Putamen (tissue), 1 donor: ENCODE results near the gene EPHA6.
"Not testable (repeated sequence)": the region's sequence is repeated elsewhere in the genome, so short reads cannot be mapped to it uniquely, and the experiment has no call there.

Experiments
- DNase-seq: peaks from one replicate; pipeline ENCODE4 v3.0.0-alpha.2; 2016; ENCODE audit warnings: low spot score

EPHA6 gene

DNA sequence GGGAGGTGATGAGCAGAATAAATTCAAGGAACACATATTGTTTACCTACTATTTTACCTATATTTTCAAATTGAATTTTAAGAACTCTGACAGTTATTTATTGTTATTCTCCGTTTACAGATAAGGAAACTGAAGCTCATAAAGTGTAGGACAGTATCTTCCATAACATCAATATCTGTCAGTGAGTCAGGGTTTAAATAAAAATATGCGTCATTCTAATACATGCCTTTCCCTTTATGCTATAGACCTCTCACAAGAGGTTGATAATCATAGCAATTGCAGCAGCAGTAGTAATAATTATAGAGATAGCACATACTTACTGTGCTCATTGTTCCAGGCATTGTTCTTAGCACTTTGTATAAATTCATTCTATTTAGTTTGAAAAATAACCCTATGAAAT lies 101.1 kb downstream of the EPHA6 start:
- no peak for DNase-seq

DNA sequence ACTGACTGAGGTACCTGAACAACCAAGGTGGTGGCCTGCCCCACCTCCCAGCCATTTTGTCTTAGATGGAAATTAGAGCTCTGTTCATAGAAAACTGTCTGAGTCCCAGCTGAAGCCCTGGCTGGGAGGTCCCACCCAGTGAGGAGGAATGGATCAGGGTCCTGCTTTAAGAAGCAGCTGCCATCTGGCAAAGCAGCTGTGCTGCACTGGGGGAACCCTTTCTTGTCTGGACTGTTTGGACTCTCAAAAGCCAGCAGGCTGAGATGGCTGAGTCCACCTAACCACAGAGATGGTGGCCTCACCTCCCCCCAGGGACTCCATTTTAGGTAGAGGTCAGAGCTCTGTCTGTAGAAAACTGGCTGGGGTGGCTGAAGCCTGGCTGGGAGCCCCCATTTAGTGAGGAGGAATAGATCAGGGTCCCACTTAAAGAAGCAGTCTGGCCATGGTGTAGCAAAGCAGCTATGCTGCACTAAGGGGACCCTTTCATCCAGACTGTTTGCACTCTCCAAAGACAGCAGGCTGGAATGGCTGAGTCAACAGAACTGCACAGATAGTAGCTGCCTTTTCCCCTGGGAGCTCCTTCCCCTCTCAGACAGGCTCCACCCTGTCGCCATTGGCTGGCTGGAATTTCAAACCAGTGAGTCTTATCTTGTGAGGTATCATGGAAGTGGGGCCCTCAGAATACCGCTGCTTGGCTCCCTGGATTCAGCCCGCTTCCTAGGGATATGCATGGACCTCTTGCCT lies 116.9 kb downstream of the EPHA6 start:
- DNase-seq: no peak

DNA sequence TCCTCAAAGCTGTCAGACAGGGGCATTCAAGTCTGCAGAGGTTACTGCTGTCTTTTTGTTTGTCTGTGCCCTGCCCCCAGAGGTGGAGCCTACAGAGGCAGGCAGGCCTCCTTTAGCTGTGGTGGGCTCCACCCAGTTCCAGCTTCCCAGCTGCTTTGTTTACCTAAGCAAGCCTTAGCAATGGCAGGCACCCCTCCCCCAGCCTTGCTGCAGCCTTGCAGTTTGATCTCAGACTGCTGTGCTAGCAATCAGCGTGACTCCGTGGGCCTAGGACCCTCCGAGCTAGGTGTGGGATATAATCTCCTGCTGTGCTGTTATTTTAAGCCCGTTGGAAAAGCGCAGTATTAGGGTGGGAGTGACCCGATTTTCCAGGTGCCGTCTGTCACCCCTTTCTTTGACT lies 127.7 kb downstream of the EPHA6 start:
- DNase-seq: not testable (repeated sequence)

DNA sequence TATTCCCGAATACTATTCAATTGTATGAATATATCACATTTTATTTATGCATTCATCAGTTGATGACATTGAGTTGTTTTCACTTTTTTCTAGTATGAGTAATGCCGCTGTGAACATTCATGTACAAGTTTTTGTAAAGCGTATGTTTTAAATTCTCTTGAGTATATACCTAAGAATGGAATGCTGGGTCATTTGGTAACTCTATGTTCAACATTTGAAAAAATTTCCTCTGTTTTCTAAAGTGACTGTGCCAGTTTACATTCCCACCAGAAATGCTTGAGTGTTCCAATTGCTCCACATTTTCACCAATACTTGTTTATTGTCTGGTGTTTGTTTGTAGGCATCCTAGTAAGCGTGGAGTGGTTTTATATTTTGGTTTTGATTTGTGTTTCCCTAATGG lies 144.5 kb downstream of the EPHA6 start:
- no peak for DNase-seq

DNA sequence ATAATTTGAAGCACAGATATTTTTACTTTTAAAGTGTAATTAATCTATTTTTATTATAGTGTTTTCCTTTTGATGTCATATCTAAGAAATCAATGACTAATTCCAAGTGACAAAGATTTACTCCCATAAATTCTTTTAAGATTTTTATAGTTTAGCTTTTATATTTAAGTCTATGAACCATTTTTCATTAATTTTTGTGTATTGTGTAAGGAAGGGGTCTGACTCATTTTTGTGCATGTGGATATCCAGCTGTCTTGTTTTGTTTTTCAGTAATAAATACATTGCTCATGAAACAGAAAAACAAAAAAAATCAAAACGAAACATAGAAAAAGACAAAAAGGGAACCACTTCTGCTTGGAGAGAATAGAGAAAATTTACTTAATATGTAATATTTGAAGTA lies 145.1 kb downstream of the EPHA6 start:
- no peak for DNase-seq

DNA sequence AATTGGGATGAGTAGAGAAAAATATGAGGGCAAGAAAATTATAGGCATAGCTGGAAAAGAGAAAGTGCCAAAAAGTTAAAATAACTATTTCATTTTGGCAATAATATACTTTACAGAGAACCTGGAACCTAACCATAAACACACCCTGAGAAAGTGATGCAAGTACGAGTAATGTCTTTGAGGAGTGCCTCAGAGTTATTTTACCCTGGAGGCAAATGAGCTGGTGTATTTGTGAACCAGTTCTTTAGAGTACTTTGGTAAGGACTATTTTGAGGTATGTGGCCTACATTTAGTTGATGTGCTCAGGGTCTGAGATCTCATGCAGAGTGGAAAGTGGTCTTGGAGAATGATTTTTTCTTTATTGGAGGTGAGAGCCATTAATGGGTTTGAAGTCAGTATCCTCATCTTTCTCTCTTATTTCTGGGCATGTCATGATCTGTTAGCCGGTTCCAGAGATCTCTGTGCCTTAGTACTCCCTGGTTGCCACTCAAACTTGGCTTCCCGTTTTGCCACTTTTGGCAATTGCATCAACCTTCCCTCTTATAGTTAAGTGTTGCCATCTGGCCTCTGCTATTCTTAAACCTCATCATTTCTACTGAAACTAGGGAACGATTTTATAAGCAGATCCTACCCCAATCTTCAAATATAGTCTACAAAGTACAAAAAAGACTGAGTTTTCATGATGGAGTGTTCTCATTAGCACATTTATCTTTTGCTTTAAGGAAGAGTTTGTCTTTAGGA lies 145.7 kb downstream of the EPHA6 start:
- DNase-seq: no peak

DNA sequence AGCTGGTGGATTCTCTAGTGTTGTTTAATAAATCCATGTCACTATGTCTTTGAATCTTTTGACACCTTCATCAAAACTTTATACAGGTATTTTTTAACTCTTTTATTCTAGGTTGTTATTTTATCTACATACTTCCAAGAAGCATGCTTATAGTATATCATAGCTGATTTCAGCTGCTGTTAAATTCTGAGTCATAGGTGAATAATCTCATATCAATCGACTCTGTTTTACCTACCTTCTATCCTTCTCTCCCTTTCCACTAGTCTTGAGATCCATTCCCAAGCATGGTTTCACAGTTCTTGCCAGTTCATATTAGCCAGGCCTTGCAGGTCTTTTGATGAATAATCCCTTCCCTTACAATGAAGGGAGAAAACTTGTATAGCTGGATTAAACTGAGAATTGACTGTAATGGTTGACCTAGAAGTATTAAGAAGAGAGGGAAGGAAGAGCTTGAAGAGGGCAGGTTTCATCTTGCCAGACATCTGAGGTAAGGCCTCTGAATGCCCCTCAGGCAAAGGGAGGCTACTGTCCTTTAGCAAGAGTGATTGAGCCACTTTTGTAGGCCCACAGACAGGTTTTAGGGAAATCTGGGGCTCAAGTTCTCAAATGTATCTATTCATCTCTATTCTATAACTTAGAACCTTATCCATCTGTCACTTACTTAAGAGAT lies 146.4 kb downstream of the EPHA6 start:
- no peak for DNase-seq

DNA sequence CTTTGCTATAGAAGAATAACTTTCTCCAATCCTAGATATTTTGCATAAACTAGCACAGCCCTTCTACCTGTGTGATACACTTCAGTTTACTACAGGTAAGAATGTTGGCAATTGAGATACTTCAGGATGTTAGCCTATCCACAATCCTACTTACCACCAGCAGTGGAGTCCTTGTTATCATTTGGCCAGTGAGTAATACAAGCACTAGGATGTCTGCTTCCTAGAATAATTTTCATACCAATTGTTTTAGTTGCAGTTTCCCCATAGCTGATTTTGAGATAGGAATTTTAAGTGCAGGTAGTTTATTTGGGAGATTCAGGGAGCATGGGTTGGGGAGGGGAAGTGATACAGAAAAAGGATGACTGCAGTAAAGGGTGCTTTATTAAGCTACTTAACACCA lies 147.2 kb downstream of the EPHA6 start:
- DNase-seq: no peak

DNA sequence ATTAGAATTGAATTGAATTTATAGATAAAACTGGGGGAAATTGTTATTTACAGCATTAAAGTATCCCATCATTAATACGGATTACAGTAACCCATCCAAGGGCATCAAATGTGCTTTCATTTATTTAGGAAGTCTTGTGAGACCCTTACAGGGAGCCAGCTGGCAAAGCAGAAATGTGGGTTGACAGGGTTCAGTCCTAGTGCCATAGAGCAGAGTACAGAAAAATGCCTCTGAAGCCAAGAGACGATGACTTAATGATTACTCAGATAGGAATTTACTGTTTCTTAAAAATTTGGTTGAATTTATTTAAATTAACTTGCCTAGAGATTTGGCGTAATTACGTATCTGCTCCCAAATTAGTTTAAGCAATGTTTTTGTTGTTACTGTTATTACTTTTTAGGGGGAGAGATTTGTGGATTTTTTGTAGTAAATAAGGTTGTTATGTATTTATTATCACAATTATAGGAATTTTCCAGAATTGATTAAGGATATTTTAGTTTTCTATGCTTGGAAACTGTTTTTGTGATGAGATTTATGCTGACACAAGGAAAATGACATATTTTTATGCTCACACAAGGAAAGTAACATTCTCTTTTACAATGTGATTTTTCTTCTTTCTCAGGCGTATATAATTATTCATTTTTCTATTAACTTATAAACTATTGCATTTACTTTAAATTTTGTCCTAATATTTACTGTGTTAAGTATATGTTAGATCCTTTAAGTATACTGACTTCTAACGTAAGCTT lies 152.0 kb downstream of the EPHA6 start:
- no peak for DNase-seq

DNA sequence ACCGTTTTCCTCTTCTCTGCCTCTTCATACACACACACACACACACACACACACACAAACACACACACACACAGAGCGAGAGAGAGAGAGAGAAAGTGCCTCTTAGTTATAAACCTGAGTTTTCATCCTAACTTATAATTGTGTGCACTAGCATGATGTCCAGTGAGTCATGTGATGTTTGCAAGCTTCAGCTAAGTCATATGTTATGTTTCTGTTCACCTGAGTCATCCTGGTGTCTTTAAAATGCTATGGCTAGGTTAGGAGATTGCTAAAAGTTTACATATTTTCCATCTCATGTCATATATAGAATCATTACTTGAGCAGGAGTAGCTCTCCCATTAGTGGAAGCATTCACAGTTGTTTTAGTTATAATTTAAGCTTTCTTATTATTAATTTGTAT lies 155.8 kb downstream of the EPHA6 start:
- DNase-seq: no peak

DNA sequence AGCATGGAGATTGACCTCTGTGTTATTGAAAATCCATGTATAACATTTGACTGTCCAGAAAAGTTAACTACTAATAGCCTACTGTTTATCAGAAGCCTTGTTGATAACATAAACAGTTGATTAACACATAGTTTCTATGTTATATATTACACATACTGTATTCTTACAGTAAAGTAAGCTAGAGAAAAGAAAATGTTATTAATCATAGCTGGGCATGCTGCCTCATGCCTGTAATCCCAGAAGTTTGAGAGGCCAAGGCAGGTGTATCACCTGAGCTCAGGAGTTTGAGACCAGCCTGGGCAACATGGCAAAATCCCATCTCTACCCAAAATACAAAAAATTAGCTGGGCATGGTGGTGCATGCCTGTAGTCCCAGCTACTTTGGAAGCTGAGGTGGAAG lies 163.3 kb downstream of the EPHA6 start:
- DNase-seq: no peak

DNA sequence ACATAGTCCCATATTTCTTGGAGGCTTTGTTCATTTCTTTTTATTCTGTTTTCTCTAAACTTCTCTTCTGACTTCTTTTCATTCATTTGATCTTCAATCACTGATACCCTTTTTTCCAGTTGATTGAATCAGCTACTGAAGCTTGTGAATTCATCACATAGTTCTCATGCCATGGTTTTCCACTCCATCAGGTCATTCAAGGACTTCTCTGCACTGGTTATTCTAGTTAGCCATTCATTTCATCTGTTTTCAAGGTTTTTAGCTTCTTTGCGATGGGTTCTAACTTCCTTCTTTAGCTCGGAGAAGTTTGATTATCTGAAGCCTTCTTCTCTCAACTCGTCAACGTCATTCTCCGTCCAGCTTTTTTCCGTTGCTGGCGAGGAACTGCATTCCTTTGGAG lies 169.3 kb downstream of the EPHA6 start:
- not testable (repeated sequence) for DNase-seq

DNA sequence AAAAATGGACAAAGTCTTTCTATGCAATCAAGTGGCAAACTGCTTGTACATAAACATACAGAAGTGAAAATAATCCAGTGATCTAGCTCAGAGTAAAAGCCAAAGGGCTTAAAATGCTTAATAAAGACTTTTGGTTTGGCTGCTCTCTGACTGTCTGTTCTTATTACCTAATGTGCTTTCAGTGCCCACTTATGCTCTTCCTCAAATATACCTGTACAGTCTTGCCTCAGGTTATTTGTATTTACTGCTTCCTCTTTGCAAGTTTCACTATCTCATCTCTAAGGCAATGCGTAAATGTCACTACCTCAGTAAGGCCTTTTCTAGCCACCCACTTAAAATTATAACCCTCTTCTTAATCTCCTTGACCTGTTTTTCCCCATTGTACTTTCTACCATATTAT lies 171.8 kb downstream of the EPHA6 start:
- no peak for DNase-seq

DNA sequence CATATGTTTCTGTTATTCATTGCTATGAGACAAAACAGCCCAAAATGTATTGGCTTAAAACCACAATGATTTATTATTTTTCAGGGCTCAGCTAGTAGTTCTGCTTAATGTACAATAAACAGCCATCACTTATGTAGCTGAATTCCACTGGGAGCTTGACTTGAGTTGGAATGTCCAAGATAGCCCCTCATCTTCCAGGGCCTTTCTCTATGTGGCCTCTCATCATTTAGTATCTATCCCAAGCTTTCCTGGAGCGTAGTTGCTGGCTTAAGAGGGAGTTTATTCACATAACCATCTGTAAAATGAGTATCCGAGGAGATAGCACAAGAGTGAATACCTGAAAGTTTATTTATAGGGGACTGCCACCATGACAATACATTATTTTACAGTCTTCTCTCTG lies 176.8 kb downstream of the EPHA6 start:
- no peak for DNase-seq

DNA sequence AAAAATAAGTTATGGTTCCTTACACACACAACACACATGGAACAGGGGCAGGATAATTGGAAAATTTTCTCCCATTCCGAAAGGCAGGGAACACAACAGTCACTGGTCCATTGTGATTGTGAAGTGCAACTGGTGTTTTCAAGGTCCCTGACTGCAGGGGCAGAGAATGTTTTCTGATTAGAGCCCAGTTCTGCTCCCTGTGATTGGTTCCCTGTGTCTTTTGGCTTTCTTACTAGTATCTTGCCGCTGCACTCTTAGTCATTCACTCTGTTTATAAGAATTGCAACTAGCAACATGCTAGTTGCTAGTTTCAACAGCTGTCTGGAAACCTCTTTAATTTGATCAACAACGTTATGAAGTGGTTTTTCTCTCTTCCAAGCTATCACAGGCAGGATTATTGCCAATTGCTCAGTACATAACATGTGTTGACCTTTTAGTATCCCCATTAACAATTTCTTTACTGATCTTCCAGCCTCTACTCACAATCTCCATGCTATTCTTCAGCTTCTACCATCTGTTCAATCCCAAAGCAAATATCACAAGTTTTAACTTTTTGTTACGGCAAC lies 177.5 kb downstream of the EPHA6 start:
- DNase-seq: no peak

DNA sequence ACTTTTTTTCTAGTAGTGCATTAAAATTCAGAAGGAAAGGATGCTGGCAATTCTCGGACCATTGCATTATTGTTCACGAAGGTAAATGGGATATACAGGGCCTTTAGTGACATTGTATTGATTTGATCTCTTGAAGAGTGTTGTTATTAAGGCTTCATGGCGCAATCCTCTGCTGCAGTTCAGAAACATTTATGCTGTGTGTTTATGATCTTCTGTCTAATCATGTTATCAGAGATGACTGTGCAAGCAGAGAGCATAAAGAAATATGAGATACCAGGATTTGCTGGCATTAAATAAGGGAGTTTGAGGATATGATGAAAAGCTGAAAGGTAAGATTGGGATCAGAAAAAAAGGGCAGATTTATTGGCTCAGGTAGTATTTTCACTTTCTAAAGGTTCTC lies 180.6 kb downstream of the EPHA6 start:
- DNase-seq: no peak

DNA sequence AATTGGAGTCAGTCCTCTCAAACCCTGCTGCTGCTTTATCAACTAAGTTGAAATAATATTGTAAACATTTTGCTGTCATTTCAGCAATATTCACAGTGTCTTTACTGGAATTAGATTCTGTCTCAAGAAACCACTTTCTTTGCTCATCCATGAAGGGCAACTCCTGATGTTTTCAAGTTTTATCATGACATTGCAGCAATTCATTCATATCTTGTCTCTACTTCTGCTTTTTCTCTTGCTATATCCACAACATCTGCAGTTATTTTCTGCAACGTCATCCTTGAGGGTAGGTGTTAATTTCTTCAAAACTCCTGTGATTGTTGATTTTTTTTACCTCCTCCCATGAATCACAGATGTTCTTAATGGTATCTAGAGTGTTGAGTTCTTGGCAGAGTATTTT lies 181.6 kb downstream of the EPHA6 start:
- no peak for DNase-seq

DNA sequence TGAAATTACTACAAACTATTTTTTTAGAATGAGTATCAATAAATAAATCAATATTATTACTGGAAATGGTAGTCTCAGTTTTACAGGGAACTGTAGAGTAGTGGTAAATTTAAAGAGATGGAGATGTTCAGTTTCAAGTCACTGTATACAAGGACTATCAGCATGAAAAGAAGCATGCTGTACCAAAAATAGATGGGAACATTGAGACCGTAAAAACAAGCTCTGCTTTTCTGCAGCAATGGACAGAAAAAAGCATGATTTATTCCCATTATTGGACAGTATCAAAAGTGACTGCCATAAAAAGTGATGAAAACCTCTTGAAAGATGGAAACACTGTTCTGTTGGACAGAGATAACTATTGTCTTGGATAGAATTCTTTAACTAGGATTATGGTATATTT lies 187.2 kb downstream of the EPHA6 start:
- DNase-seq: no peak

DNA sequence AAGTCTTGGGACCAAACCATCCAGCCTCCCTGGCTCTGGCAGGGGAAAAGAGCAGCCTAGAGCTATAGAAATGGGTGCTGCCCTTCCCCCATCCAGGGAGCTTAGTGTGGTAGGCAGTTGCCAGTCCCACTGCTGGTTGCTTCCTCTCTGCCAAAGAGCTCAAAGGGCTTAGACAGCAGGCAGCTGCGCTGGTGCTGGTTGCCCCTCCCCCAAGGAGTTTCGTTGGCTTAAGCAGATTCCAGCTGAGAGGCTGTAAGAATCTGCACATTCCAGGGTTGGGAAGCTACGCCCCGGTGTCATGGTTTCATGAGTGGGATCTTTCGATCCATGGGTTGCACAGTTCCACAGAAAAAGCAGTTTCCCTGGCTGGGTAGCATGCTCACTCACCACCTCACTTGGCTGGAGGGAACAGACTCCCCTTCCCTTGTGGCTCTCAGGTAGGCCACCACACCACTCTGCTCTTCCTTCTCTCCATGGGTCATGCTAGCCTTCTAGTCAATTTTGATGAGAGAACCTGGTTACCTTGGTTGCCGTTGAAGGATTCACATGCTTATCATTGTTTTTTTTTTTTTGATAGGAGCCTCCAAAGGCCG lies 195.1 kb downstream of the EPHA6 start:
- no peak for DNase-seq

DNA sequence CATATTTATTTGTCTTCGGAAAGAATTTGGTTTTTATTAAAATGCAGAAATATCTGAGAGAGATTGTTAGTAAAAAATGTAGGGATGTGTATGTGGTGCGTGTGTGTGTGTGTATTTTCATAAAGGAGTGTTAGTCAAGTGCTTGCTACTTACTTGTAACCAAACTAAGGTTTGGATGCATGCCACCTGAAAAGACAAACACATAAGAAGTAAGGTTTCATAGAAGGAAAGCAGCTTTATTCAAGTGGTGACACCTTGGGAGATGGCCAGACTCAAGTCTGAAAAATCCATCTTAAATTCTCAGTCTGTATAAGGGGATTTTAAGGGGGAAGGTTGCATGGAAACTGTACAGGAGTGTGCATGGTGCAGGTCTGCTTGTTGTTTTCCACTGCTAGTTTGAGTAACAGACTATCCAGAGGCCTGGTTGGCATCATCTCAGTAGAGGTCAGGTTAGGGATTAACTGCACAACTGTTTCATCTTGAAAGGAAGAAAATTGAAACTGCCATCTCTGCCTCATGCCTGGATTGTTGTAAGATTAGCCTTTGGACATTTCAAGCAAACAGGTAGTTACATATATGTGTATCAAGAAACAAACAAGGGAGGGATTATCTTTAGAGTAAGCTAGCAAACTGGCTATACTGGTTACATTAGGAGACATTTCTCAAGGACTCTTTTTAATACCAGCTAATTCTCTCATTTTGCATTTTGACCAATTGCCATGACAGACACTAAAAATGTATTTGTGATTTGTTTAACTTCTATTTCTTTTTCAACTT lies 196.7 kb downstream of the EPHA6 start:
- DNase-seq: no peak

DNA sequence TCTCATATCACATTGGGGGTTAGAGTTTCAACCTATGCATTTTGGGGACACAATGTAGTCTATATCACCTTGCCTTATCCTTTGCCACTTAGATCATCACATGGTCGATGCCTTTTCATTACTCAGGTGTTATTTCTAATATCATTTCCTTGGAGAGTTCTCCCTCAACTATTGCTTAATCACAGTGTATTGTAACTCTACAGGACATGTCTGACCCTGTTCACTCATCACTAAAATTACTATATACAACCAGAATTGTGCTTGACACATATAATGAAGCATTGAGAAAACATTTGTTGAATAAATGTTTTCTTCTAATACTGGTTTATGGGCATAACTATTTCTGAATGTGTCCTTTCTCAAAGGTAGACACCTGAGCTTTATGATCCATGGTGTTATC lies 207.4 kb downstream of the EPHA6 start:
- DNase-seq: no peak
